ENCODE measurements around the gene JUNB. TPM values are rescaled to one million over a fixed set of nuclear protein-coding genes. Genes with fewer than 3 reads are reported as not detected.

The JUNB gene
- total RNA-seq, 1 experiment from 2014 or later = 125 TPM

GRCh38 chr19:12840091-12841079, 49.1 kb downstream of the JUNB start:
- Mint-ChIP-seq H3K9me3 (ENCODE audit: unreplicated experiment) (no peaks in the 10 kb centered on the region), H3K36me3 (ENCODE audit: insufficient read depth, unreplicated experiment) (no peaks in the 10 kb centered on the region), H3K27me3 (ENCODE audit: insufficient read depth, unreplicated experiment) (peaks cover 14% of the 10 kb centered on the region), H3K4me3 (ENCODE audit: unreplicated experiment) (no peak overlapping the region), H3K27ac (ENCODE audit: low read depth, unreplicated experiment) (no peak overlapping the region), H3K4me1 (ENCODE audit: insufficient read depth, unreplicated experiment) (peaks cover 22% of the 10 kb centered on the region)
- POLR2A ChIA-PET = no interaction called here
- DNase-seq (ENCODE audit: unreplicated experiment) = peak; percentile 89
- no peak for TF ChIP-seq CTCF (IDR thresholded peaks at IDR 0.05; ENCODE audit: unreplicated experiment)
- CTCF ChIA-PET = no interaction called here
- intact Hi-C loops (cut with micrococcal nuclease) = no loop called here
- BruUV-seq (replicated peaks) = no TSS peak

GRCh38 chr19:12841094-12841493, 49.8 kb downstream of the JUNB start:
- DNase-seq (ENCODE audit: unreplicated experiment) = no peak
- intact Hi-C loops (cut with micrococcal nuclease) = no loop called here
- Mint-ChIP-seq H3K4me1 (ENCODE audit: insufficient read depth, unreplicated experiment) (peaks cover 22% of the 10 kb centered on the region), H3K27ac (ENCODE audit: low read depth, unreplicated experiment) (no peak overlapping the region), H3K9me3 (ENCODE audit: unreplicated experiment) (no peaks in the 10 kb centered on the region), H3K36me3 (ENCODE audit: insufficient read depth, unreplicated experiment) (no peaks in the 10 kb centered on the region), H3K4me3 (ENCODE audit: unreplicated experiment) (no peak overlapping the region), H3K27me3 (ENCODE audit: insufficient read depth, unreplicated experiment) (peaks cover 14% of the 10 kb centered on the region)
- CTCF ChIA-PET = interaction anchor here (0.6 kb wide), 1 partner anchor 166 kb away, joined by 4 read pairs; no protein-coding TSS in a partner anchor
- no peak for TF ChIP-seq CTCF (IDR thresholded peaks at IDR 0.05; ENCODE audit: unreplicated experiment)
- no TSS peak for BruUV-seq (replicated peaks)
- POLR2A ChIA-PET = no interaction called here

GRCh38 chr19:12842511-12842910, 51.2 kb downstream of the JUNB start:
- Mint-ChIP-seq H3K4me1 (ENCODE audit: insufficient read depth, unreplicated experiment) (peaks cover 13% of the 10 kb centered on the region), H3K27ac (ENCODE audit: low read depth, unreplicated experiment) (no peak overlapping the region), H3K27me3 (ENCODE audit: insufficient read depth, unreplicated experiment) (peaks cover 14% of the 10 kb centered on the region), H3K9me3 (ENCODE audit: unreplicated experiment) (no peaks in the 10 kb centered on the region), H3K4me3 (ENCODE audit: unreplicated experiment) (no peak overlapping the region), H3K36me3 (ENCODE audit: insufficient read depth, unreplicated experiment) (no peaks in the 10 kb centered on the region)
- no TSS peak for BruUV-seq (replicated peaks)
- POLR2A ChIA-PET = no interaction called here
- CTCF ChIA-PET = no interaction called here
- intact Hi-C loops (cut with micrococcal nuclease) = no loop called here
- DNase-seq (ENCODE audit: unreplicated experiment) = no peak
- no peak for TF ChIP-seq CTCF (IDR thresholded peaks at IDR 0.05; ENCODE audit: unreplicated experiment)

Small RNA genes within 50 kb of the gene (microRNA-seq; reads per million reads assigned to microRNA genes)
- not detected for gene MIR5684

Other genes starting within 250 kb of the JUNB start
- gene ZNF564, start 240.0 kb upstream of the JUNB start, total RNA-seq (2022) = 4.4 and 5.1 TPM in 2 replicates
- 6.9 and 8.4 TPM in 2 replicates for gene ZNF490, start 180.7 kb upstream of the JUNB start, total RNA-seq (2022)
- 23.7 and 40.2 TPM in 2 replicates for gene ZNF791, start 180.6 kb upstream of the JUNB start, total RNA-seq (2022)
- gene MAN2B1, start 124.7 kb upstream of the JUNB start, total RNA-seq (2022) = 53.8 and 67.0 TPM in 2 replicates
- gene WDR83, start 124.7 kb upstream of the JUNB start, total RNA-seq (2022) = 9.3 and 11.7 TPM in 2 replicates
- 74.2 and 85.8 TPM in 2 replicates for gene DHPS, start 109.6 kb upstream of the JUNB start, total RNA-seq (2022)
- not detected in 2 replicates for gene GNG14, start 103.5 kb upstream of the JUNB start, total RNA-seq (2022)
- 10.8 and 13.8 TPM in 2 replicates for gene FBXW9, start 94.9 kb upstream of the JUNB start, total RNA-seq (2022)
- gene TNPO2, start 67.6 kb upstream of the JUNB start, total RNA-seq (2022) = 74.7 and 89.5 TPM in 2 replicates
- 139 and 146 TPM in 2 replicates for gene TRIR, start 56.8 kb upstream of the JUNB start, total RNA-seq (2022)
- gene GET3, start 54.0 kb upstream of the JUNB start, total RNA-seq (2022) = 62.9 and 67.1 TPM in 2 replicates
- 0.70 and 0.83 TPM in 2 replicates for gene BEST2, start 39.7 kb upstream of the JUNB start, total RNA-seq (2022)
- 31.6 and 32.8 TPM in 2 replicates for gene HOOK2, start 15.9 kb upstream of the JUNB start, total RNA-seq (2022)
- 224 and 295 TPM in 2 replicates for gene PRDX2, start 10.3 kb downstream of the JUNB start, total RNA-seq (2022)
- gene THSD8, start 10.6 kb downstream of the JUNB start, total RNA-seq (2022) = 6.9 and 14.5 TPM in 2 replicates
- 11.2 and 16.7 TPM in 2 replicates for gene RNASEH2A, start 15.1 kb downstream of the JUNB start, total RNA-seq (2022)
- gene RTBDN, start 43.1 kb downstream of the JUNB start, total RNA-seq (2022) = not detected in 2 replicates
- 1.0 and 1.6 TPM in 2 replicates for gene MAST1, start 47.0 kb downstream of the JUNB start, total RNA-seq (2022)
- gene DNASE2, start 90.0 kb downstream of the JUNB start, total RNA-seq (2022) = 26.7 and 28.7 TPM in 2 replicates
- not detected in 2 replicates for gene KLF1, start 95.7 kb downstream of the JUNB start, total RNA-seq (2022)
- 22.9 and 38.0 TPM in 2 replicates for gene GCDH, start 99.7 kb downstream of the JUNB start, total RNA-seq (2022)
- 0.83 and 0.91 TPM in 2 replicates for gene SYCE2, start 127.8 kb downstream of the JUNB start, total RNA-seq (2022)
- gene FARSA, start 142.2 kb downstream of the JUNB start, total RNA-seq (2022) = 78.6 and 107 TPM in 2 replicates
- 792 and 1,042 TPM in 2 replicates for gene CALR, start 147.1 kb downstream of the JUNB start, total RNA-seq (2022)
- gene RAD23A, start 154.4 kb downstream of the JUNB start, total RNA-seq (2022) = 197 and 219 TPM in 2 replicates
- 44.4 and 47.5 TPM in 2 replicates for gene GADD45GIP1, start 165.7 kb downstream of the JUNB start, total RNA-seq (2022)
- gene DAND5, start 178.1 kb downstream of the JUNB start, total RNA-seq (2022) = not detected in 2 replicates
- 26.9 and 27.2 TPM in 2 replicates for gene NFIX, start 204.0 kb downstream of the JUNB start, total RNA-seq (2022)

Data from MCF 10A (cell line).